Measurements from ENCODE around the gene GBX2.
"Not testable (repeated sequence)": the region's sequence is repeated elsewhere in the genome, so short reads cannot be mapped to it uniquely, and the experiment has no call there.

Gene GBX2

DNA sequence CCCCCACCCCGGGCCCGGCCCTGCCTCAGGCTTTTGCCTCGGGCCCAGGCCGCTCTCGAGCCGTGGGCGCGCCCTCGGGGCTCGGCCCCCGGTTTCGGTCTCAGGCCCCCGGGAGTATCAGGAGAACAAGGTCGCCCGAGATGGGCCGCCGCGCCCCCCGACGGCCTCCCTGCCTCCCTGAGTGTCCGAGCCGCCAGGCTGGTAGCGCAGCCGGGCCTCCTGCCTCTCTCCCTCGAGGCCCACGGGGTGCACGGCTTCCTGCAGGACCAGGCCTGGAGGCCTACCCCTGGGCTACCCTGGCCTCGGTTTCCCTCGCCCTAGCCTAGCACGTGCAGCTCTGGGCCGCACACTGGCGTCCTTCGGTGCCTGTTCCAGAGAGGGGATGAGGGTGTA lies 8.4 kb downstream of the GBX2 start:
- intact Hi-C loops (cut with micrococcal nuclease), result no loop called here
- H3K4me3 Mint-ChIP-seq, result no peak overlapping the region
- no peak overlapping the region for H3K27ac Mint-ChIP-seq
- no peaks in the 10 kb centered on the region for H3K4me1 Mint-ChIP-seq (ENCODE audit: low read depth)
- peaks cover 77% of the 10 kb centered on the region for H3K27me3 Mint-ChIP-seq
- no peaks in the 10 kb centered on the region for H3K36me3 Mint-ChIP-seq (ENCODE audit: low read depth)
- no peaks in the 10 kb centered on the region for H3K9me3 Mint-ChIP-seq

DNA sequence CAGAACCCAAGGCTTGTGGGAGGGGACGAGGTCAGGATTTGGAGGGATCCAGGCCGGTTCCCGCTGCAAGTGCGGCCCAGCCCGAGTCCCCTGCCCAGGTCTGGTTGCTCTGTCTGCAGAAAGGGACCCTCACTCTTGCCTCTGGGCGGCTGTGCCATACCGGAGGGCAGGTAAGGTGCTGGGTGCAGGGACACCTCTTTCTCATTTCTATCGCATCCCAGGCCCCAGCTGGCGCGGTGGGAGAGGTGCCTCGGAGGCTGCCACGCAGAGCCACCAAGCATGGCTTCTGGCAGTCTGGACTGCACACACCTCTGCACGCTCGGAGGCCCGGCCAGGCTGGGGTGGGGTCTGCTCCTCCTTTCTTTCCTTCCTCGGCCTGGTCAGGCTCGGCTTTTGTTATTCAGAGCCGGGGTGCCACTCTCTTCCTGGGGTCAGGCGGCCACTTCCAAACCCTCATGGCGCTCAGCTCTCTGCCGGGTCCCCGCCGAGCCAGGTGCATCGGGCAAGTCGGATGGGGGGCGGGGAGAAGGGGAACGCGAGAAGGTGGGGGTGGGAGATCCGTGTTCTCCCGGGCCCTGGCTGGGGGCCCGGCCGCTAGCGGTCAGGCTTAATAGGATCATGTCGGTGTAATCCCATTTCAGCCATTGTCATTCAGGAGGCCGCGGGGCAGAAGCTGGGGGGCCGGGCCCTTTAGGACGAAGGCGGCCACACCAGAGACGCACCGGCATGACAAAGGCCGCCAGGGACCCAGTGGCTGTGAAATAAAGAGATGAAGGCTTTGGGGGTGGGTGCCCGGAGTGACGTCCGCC lies 9.0 kb downstream of the GBX2 start:
- H3K27ac Mint-ChIP-seq, result no peak overlapping the region
- no peak overlapping the region for H3K4me3 Mint-ChIP-seq
- no peaks in the 10 kb centered on the region for H3K36me3 Mint-ChIP-seq (ENCODE audit: low read depth)
- intact Hi-C loops (cut with micrococcal nuclease), result no loop called here
- H3K27me3 Mint-ChIP-seq, result peaks cover 74% of the 10 kb centered on the region
- H3K4me1 Mint-ChIP-seq (ENCODE audit: low read depth), result no peaks in the 10 kb centered on the region
- no peaks in the 10 kb centered on the region for H3K9me3 Mint-ChIP-seq

DNA sequence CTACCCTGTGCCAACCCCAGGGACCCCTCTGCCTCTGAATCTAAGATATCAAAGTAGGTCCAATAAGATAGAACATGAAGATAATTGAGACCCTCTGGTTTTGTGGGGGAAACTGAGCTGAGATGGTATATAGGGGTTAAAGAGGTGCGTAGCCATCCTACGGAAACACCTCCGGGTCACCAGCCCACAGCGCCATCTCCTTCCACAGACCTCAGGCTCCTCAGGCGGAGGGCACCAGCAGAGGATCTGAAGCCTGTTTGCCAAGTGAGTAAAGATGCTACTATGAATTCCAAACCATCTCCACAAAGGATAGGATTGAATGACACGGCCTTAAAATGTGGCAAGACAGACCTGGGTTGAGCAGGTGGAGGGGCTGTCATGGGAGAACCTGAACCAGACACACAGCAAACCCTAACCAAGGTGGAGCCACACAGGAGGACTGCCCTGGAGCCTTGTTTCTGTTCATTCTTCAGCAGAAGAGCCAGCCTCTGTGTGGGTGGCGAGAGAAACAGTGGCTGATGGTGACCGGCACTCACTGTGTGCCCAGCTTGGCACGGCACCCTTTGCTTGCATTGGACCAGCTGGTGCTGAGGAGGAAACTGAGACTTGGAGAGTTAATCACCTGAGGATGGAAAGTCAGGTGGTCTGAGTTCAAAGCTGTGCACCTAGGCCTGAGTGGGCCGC lies 10.2 kb downstream of the GBX2 start:
- Mint-ChIP-seq H3K36me3 (ENCODE audit: low read depth) (no peaks in the 10 kb centered on the region), H3K4me3 (no peak overlapping the region), H3K4me1 (ENCODE audit: low read depth) (no peaks in the 10 kb centered on the region), H3K27me3 (peaks cover 65% of the 10 kb centered on the region), H3K9me3 (peaks cover 11% of the 10 kb centered on the region), H3K27ac (no peak overlapping the region)
- intact Hi-C loops (cut with micrococcal nuclease), result no loop called here

DNA sequence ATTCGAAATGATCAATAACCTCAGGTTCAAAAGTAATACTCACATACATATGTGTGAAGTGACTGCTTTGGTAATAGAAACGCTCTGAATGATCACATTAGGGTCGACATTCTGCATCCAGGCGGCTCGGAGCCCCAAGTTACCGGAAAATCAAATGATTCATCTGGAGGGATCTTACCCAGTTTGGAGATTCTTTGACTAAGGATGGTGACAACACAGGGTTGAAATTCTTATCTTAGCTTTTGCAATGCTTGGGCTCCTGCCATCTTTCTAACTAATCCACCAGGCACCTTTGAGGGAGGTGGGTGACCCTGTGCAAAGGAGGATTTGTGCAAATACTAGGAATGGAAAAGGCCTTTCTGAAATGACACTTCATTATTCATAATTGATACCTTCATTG lies 10.8 kb downstream of the GBX2 start:
- no peaks in the 10 kb centered on the region for H3K36me3 Mint-ChIP-seq (ENCODE audit: low read depth)
- no peaks in the 10 kb centered on the region for H3K4me1 Mint-ChIP-seq (ENCODE audit: low read depth)
- H3K4me3 Mint-ChIP-seq, result no peak overlapping the region
- intact Hi-C loops (cut with micrococcal nuclease), result no loop called here
- no peak overlapping the region for H3K27ac Mint-ChIP-seq
- H3K27me3 Mint-ChIP-seq, result peaks cover 59% of the 10 kb centered on the region
- peaks cover 16% of the 10 kb centered on the region for H3K9me3 Mint-ChIP-seq

DNA sequence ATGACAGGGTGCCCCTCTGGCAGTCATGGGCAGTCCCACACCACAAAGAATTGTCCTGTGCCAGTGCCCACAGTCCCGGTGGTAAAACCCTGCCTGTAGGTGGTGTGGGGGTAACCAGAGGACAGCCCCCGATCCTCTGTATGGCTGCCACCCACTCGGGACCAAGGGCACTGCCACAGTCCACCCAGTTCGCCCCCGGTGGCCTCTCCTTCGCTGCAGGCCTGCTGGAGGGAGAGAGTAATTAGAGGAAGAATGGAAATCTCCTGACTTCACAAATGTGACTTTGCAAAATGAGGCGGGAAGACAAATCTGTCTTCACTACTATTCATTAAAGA lies 11.4 kb downstream of the GBX2 start:
- Mint-ChIP-seq H3K4me1 (ENCODE audit: low read depth) (no peaks in the 10 kb centered on the region), H3K36me3 (ENCODE audit: low read depth) (no peaks in the 10 kb centered on the region), H3K27ac (no peak overlapping the region), H3K4me3 (no peak overlapping the region), H3K9me3 (peaks cover 19% of the 10 kb centered on the region), H3K27me3 (peaks cover 54% of the 10 kb centered on the region)
- intact Hi-C loops (cut with micrococcal nuclease), result no loop called here

DNA sequence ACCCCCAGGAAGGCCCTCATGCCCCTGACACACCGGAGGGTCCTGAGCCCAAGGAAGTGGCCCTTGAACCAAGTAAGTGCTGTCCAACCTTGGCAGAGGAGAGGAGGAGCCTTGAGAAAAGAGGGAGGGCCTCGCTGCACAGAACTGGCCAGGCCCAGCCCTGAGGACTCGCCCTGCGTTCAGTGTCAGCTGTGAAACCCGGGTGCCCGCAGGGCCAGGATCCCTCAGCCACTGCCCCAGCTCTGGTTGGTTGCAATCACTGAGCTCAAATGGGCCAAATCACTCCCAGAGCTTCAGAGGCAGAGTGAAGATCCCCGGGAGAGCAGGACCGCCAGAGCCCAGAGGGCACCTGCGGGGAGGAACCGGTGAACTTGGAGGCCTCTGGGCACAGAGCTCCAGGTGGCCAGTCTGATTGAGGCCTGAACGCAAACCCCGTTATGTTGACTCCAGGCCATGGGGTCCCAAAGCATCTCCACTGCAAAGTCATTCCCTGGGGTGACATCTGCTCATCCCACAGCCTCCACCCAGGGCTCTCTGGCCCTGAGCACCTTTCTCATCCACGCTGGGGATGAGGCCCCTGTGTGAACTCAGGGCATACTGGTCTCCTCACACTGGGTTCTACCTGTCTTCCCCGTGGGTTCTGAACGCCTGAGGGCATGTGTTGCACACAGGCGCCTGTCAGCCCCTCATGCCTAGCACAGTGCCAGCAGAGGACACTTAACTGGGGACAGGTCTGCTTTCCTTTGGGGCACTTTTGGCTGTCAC lies 11.9 kb downstream of the GBX2 start:
- peaks cover 50% of the 10 kb centered on the region for H3K27me3 Mint-ChIP-seq
- intact Hi-C loops (cut with micrococcal nuclease), result no loop called here
- no peaks in the 10 kb centered on the region for H3K4me1 Mint-ChIP-seq (ENCODE audit: low read depth)
- H3K4me3 Mint-ChIP-seq, result no peak overlapping the region
- no peak overlapping the region for H3K27ac Mint-ChIP-seq
- peaks cover 19% of the 10 kb centered on the region for H3K9me3 Mint-ChIP-seq
- H3K36me3 Mint-ChIP-seq (ENCODE audit: low read depth), result no peaks in the 10 kb centered on the region

DNA sequence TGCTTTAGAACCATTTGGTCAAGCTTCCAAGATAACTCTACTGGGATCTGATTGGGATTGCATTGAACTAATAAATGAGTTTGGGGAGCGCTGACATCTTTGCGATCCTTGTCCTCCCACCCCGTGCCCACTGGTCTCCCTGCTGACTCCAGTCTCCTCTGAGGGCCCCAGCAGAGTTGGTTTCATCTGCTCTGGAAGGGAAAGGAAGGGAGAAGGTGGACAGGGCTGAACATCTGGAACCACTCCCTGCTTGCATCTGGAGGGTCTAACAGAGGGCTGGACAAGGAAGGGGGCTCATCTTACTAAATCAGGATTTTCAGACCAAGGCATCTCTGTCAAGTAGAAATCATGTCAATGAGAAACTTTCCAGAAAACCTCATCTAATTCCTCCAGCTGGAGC lies 12.8 kb downstream of the GBX2 start:
- H3K9me3 Mint-ChIP-seq, result peaks cover 19% of the 10 kb centered on the region
- H3K36me3 Mint-ChIP-seq (ENCODE audit: low read depth), result no peaks in the 10 kb centered on the region
- H3K27ac Mint-ChIP-seq, result no peak overlapping the region
- H3K27me3 Mint-ChIP-seq, result peaks cover 41% of the 10 kb centered on the region
- no peaks in the 10 kb centered on the region for H3K4me1 Mint-ChIP-seq (ENCODE audit: low read depth)
- intact Hi-C loops (cut with micrococcal nuclease), result no loop called here
- H3K4me3 Mint-ChIP-seq, result no peak overlapping the region

DNA sequence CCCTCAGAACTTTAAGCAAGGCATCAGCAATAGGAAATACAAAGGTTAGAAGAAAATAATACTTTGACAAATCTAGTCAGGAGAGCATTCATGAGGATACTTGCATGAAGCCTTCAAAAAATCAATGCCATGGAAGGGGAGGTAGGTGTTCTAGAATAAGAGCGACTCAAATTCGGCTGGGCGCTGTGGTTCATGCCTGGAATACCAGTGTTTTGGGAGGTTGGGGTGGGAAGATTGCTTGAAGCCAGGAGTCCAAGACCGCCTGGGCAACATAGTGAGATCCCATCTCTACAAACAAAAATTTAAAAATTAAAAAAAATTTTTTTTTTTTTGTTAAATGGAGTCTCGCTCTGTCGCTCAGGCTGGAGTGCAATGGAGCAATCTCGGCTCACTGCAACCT lies 21.8 kb downstream of the GBX2 start:
- Mint-ChIP-seq H3K36me3 (ENCODE audit: low read depth) (no peaks in the 10 kb centered on the region), H3K4me1 (ENCODE audit: low read depth) (no peaks in the 10 kb centered on the region), H3K27me3 (peaks cover 34% of the 10 kb centered on the region), H3K9me3 (no peaks in the 10 kb centered on the region), H3K27ac (no peak overlapping the region), H3K4me3 (no peak overlapping the region)
- intact Hi-C loops (cut with micrococcal nuclease), result no loop called here

DNA sequence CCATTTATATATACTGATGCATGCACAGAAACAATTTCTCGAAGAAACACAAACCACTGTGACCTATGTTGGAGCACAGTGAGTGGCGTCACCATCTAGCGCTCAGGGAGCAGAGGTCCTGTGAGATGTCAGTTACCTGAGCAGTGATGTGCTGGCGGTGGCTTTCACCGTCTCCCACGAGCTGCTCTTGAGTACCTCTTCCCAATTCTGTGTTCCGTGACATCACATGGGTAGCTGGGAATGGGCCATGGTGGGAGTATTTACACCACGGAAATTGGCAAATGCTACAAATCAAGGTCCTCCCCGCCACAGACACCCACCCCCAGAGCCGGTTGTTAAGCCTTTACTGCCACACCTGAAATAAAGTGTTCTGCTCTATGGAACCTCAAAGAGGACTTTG lies 24.4 kb downstream of the GBX2 start:
- no peaks in the 10 kb centered on the region for H3K36me3 Mint-ChIP-seq (ENCODE audit: low read depth)
- H3K4me3 Mint-ChIP-seq, result no peak overlapping the region
- intact Hi-C loops (cut with micrococcal nuclease), result no loop called here
- peaks cover 34% of the 10 kb centered on the region for H3K27me3 Mint-ChIP-seq
- no peaks in the 10 kb centered on the region for H3K9me3 Mint-ChIP-seq
- H3K4me1 Mint-ChIP-seq (ENCODE audit: low read depth), result no peaks in the 10 kb centered on the region
- no peak overlapping the region for H3K27ac Mint-ChIP-seq

DNA sequence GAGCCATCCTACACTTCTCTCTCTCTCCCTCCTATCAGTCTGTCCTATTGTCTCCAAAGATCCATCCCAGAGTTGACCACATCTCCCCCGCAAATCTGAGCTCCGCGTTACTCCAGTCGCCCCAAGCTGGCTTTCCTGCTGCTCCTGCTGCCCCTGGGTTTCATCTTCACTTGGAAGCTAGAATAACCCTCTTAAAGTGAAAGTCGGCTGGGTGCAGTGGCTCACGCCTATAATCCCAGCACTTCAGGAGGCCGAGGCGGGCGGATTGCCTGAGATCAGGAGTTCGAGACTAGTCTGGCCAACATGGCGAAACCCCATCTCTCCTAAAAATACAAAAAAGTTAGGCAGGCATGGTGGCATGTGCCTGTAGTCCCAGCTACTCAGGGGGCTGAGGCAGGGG lies 26.6 kb downstream of the GBX2 start:
- peaks cover 28% of the 10 kb centered on the region for H3K27me3 Mint-ChIP-seq
- H3K36me3 Mint-ChIP-seq (ENCODE audit: low read depth); H3K27ac Mint-ChIP-seq; H3K9me3 Mint-ChIP-seq; intact Hi-C loops (cut with micrococcal nuclease); H3K4me3 Mint-ChIP-seq; H3K4me1 Mint-ChIP-seq (ENCODE audit: low read depth): not testable (repeated sequence)

DNA sequence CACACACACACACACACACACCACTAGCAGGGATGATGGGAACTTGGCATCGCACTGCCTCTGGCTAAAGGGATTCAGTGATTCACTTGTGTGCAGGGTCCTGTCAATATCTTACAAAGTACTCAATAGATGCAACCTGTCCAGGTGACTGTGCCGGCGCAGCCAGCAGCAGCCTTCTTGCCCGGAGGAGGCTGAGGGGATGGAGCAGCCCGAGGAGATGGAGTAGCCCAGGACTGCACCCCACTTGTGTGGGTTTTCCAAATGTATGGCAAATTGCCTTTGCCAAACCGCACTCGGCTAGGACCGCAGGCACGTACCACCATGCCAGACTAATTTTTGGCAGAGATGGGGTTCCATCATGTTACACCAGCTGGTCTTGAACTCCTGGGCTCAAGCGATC lies 31.1 kb downstream of the GBX2 start:
- H3K4me1 Mint-ChIP-seq (ENCODE audit: low read depth), result no peaks in the 10 kb centered on the region
- H3K36me3 Mint-ChIP-seq (ENCODE audit: low read depth), result no peaks in the 10 kb centered on the region
- peaks cover 7% of the 10 kb centered on the region for H3K27me3 Mint-ChIP-seq
- no peak overlapping the region for H3K4me3 Mint-ChIP-seq
- no peaks in the 10 kb centered on the region for H3K9me3 Mint-ChIP-seq
- no peak overlapping the region for H3K27ac Mint-ChIP-seq
- intact Hi-C loops (cut with micrococcal nuclease), result no loop called here

DNA sequence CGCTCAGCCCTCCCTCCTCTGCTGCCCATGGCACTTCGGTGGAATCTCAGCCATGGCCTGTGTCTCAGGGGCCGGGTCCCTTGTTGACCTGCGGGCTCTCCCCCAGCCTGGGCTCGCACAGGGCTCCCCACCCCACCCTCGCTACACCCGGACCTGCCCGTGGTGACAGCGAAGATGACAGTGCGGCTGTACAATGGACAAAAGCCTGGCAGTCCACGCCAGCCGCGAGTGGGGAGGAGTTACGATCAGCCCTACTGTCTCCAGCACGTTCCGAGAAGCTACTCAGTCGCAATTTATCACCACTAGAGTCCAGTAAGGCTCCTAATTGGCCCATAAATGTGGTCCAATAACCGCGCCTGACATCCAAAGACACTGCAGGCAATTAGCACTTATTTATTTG lies 31.6 kb downstream of the GBX2 start:
- Mint-ChIP-seq H3K4me1 (ENCODE audit: low read depth) (no peaks in the 10 kb centered on the region), H3K27me3 (peaks cover 5% of the 10 kb centered on the region), H3K9me3 (no peaks in the 10 kb centered on the region), H3K4me3 (no peak overlapping the region), H3K27ac (no peak overlapping the region), H3K36me3 (ENCODE audit: low read depth) (no peaks in the 10 kb centered on the region)
- intact Hi-C loops (cut with micrococcal nuclease), result no loop called here

DNA sequence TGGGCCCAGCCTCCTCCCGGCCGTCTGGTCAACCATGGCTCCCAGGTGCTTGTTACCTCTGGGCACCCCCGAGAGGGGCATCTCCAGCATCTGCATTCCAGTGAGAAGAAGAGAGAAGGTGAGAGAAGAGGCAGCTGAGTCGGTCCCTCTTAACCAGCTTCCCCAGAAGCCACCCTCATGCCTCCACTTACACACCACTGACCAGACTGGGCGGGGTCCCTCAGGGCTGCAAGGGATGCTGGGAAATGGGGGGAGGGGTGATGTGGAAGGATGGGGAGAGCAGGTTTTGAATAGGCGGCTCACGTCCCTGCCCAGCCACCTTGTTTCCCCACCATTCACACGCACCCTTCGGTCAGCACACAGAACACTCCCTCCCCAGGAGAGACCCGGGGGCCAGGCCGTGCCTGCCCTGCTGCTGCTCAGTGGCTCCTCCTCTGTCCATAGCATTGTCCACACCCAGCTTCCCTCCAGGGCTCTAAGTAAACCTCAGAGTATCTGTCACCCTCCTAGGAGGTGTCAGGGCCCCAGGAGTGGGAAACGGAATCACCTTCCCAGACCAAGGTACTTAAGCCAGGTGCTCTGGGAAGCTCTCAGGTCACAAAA lies 34.7 kb downstream of the GBX2 start:
- Mint-ChIP-seq H3K4me3 (no peak overlapping the region), H3K9me3 (no peaks in the 10 kb centered on the region), H3K27ac (no peak overlapping the region), H3K36me3 (ENCODE audit: low read depth) (no peaks in the 10 kb centered on the region), H3K27me3 (peaks cover 3% of the 10 kb centered on the region), H3K4me1 (ENCODE audit: low read depth) (no peaks in the 10 kb centered on the region)
- intact Hi-C loops (cut with micrococcal nuclease), result no loop called here

DNA sequence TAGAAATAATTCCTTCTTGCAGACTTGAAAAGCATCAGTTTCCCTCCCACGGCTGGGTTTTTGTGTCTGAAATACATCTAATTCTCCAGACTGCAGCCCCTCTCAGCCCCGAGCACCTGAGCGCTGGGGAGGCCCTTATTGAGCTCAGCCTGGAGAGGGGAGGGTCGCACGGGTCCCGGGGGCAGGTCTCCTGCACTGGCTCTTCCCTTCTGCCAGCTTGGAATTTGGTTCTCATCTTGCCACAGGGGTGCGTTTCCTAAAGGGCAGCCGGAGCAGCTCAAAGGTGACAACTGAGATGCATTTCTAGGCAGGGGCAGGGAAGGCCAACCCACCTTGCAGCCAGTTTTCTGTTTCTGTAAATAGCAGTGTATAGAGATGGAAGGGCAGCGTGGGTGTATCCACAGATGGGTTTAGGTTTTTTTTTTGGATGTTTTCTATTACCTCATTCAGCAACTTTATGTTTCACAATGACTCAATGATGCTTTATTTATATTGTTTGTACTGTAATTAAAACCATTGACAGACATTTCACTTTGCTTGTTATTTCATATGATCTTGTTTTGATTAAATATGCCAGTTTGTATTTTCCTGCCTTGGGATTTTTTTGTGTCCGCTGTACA lies 37.0 kb downstream of the GBX2 start:
- H3K27me3 Mint-ChIP-seq, result peaks cover 3% of the 10 kb centered on the region
- no peaks in the 10 kb centered on the region for H3K4me1 Mint-ChIP-seq (ENCODE audit: low read depth)
- no peak overlapping the region for H3K27ac Mint-ChIP-seq
- no peaks in the 10 kb centered on the region for H3K36me3 Mint-ChIP-seq (ENCODE audit: low read depth)
- intact Hi-C loops (cut with micrococcal nuclease), result no loop called here
- H3K9me3 Mint-ChIP-seq, result no peaks in the 10 kb centered on the region
- H3K4me3 Mint-ChIP-seq, result no peak overlapping the region

Data from dendritic cell treated with granulocyte-macrophage colony-stimulating factor and Interleukin-4, amounts not matched to agents 40 ng/mL and 50 ng/mL, for 4 days (primary cell).